Mesendoderm (in vitro differentiated cells): ENCODE results near the gene COL6A2.

ENCODE experiments used
- DNase-seq: peaks from one replicate; pipeline ENCODE4 v3.0.0; 2013
- H2AK5ac ChIP-seq: 2 replicates; pipeline ENCODE4 v1.6.1; 2013; ENCODE audit warnings: low read length, inconsistent platforms
- H2BK120ac ChIP-seq: 2 replicates; pipeline ENCODE4 v1.6.1; 2013; ENCODE audit warnings: low read depth, mild to moderate bottlenecking, low read length, moderate library complexity, mixed read lengths
- H2BK15ac ChIP-seq: replicated peaks from 2 replicates; pipeline ENCODE4 v1.6.1; 2013; ENCODE audit warnings: low read depth, mild to moderate bottlenecking, moderate library complexity
- H2BK5ac ChIP-seq: 2 replicates; pipeline ENCODE4 v1.6.1; 2013; ENCODE audit warnings: low read length, inconsistent platforms
- H3K18ac ChIP-seq: 2 replicates; pipeline ENCODE4 v1.6.1; 2013; ENCODE audit warnings: mild to moderate bottlenecking, low read length, mixed read lengths
- H3K23ac ChIP-seq: one replicate; pipeline ENCODE4 v1.6.1; 2013; ENCODE audit warnings: low read length
- H3K27ac ChIP-seq: 2 replicates; pipeline ENCODE4 v1.5.1; 2013; ENCODE audit warnings: low read depth, mild to moderate bottlenecking, inconsistent platforms, low read length, moderate library complexity
- H3K27me3 ChIP-seq: 2 replicates; pipeline ENCODE4 v1.6.1; 2013; ENCODE audit warnings: low read length, control low read depth, mild to moderate bottlenecking, inconsistent platforms; ENCODE audit not compliant: insufficient read depth, poor library complexity
- H3K36me3 ChIP-seq: 2 replicates; pipeline ENCODE4 v1.6.1; 2013; ENCODE audit warnings: low read length, inconsistent platforms; ENCODE audit not compliant: control insufficient read depth, insufficient read depth
- H3K4ac ChIP-seq: one replicate; pipeline ENCODE4 v1.6.1; 2013; ENCODE audit warnings: low read depth, mild to moderate bottlenecking, low read length, moderate library complexity
- H3K4me1 ChIP-seq: 2 replicates; pipeline ENCODE4 v1.6.1; 2013; ENCODE audit warnings: low read depth, low read length, inconsistent platforms; ENCODE audit not compliant: control insufficient read depth
- H3K4me2 ChIP-seq: 2 replicates; pipeline ENCODE4 v1.6.1; 2013; ENCODE audit warnings: low read length
- H3K4me3 ChIP-seq: 2 replicates; pipeline ENCODE4 v1.5.1; 2013; ENCODE audit warnings: mild to moderate bottlenecking, low read length
- H3K56ac ChIP-seq: one replicate; pipeline ENCODE4 v1.6.1; 2013; ENCODE audit warnings: low read length
- H3K79me1 ChIP-seq: 2 replicates; pipeline ENCODE4 v1.6.1; 2013; ENCODE audit warnings: low read length, inconsistent platforms
- H3K79me2 ChIP-seq: 2 replicates; pipeline ENCODE4 v1.6.1; 2013; ENCODE audit warnings: mild to moderate bottlenecking, low read length; ENCODE audit not compliant: control insufficient read depth, insufficient read depth
- H3K9ac ChIP-seq: 2 replicates; pipeline ENCODE4 v1.6.1; 2013; ENCODE audit warnings: low read length, inconsistent platforms
- H4K5ac ChIP-seq: one replicate; pipeline ENCODE4 v1.6.1; 2013; ENCODE audit warnings: low read length
- H4K8ac ChIP-seq: one replicate; pipeline ENCODE4 v1.6.1; 2013; ENCODE audit warnings: low read depth, mild to moderate bottlenecking, control low read depth, low read length, moderate library complexity
- WGBS: extraction: QIAGEN DNeasy Blood & Tissue Kit; methylation state at CpG from one replicate; pipeline ENCODE4 v1.1.7; 2013; ENCODE audit warnings: low lambda C conversion rate, missing lambda C conversion rate; ENCODE audit not compliant: insufficient coverage; ENCODE audit errors: extremely low coverage; 5-methylcytosine and 5-hydroxymethylcytosine counted together

Gene COL6A2

DNA sequence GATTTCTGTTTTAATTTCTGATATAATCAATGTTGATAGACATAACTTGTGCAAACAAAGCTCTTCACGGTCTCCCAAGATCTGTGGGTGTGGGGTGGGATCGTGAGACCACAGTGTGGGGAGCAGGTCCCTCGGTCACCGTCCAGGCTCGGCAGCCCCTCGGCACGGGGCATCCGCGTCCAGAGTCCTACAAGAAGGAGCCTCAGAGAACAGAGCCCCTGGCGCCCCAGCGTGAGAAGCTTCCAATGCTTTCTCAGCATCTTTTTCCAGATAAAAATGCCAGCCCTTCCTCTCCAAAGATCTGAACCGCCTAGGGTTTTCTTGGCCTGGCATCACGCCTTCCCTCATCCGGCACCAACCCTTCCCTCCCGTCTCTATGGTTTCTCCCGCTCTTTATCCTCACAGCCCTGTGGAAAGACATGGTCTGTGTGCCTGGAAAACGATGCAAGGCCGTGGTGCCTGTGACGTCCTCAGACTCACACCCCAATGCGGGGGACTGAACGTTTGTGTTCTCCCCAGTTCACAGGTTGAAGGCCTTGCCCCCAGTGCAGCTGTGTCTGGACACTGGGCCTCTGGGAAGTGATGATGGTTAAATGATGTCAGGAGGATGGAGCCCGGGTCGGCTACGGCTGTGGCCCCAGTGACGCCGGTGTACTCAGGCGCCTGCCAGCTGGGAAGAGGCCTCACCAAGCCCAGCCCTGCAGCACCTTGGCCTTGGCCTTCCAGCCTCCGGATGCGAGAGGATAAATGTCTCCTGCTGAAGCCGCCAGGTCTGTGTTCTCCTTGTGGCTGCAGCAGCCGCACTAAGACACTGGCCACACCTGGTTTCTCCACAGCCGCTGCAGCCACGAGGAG is 45.9 kb upstream of the COL6A2 start:
- Histone ChIP-seq H3K9ac (no peak overlapping the region), H2BK5ac (no peak overlapping the region), H2AK5ac (no peak overlapping the region), H3K4me2 (no peak overlapping the region), H3K18ac (no peak overlapping the region), H3K36me3 (no peaks in the 10 kb centered on the region), H2BK120ac (no peak overlapping the region), H3K27me3 (no peaks in the 10 kb centered on the region), H3K4me3 (no peak overlapping the region), H3K79me1 (no peaks in the 10 kb centered on the region), H2BK15ac (no peak overlapping the region), H3K4ac (no peak overlapping the region), H3K23ac (no peak overlapping the region), H3K27ac (no peak overlapping the region), H3K4me1 (peaks cover 8% of the 10 kb centered on the region), H3K79me2 (no peaks in the 10 kb centered on the region), H4K5ac (no peak overlapping the region), H4K8ac (no peak overlapping the region), H3K56ac (no peak overlapping the region)
- no CpG with 5 or more reads among the region's 33 CpGs for WGBS
- DNase-seq = no peak

- H3K56ac ChIP-seq = peak overlapping the region; percentile 37
- no peak overlapping the region for H2BK120ac ChIP-seq
- no peak overlapping the region for H2BK5ac ChIP-seq
- H2AK5ac ChIP-seq = no peak overlapping the region
- H3K27ac ChIP-seq = no peak overlapping the region
- WGBS = no CpG with 5 or more reads among the region's 31 CpGs
- no peak overlapping the region for H3K4ac ChIP-seq
- no peaks in the 10 kb centered on the region for H3K27me3 ChIP-seq
- no peak overlapping the region for H3K23ac ChIP-seq
- no peak overlapping the region for H4K5ac ChIP-seq
- H2BK15ac ChIP-seq = no peak overlapping the region
- no peaks in the 10 kb centered on the region for H3K79me2 ChIP-seq
- peaks cover 8% of the 10 kb centered on the region for H3K4me1 ChIP-seq
- H3K4me3 ChIP-seq = no peak overlapping the region
- H3K18ac ChIP-seq = no peak overlapping the region
- no peaks in the 10 kb centered on the region for H3K36me3 ChIP-seq
- H4K8ac ChIP-seq = no peak overlapping the region
- H3K9ac ChIP-seq = no peak overlapping the region
- H3K4me2 ChIP-seq = no peak overlapping the region
- H3K79me1 ChIP-seq = no peaks in the 10 kb centered on the region
- DNase-seq = peak; percentile 49
These were observed 44.9 kb upstream of the COL6A2 start for GRCh38 chr21:46052703-46053651.

- Histone ChIP-seq H2AK5ac (no peak overlapping the region), H3K4ac (no peak overlapping the region), H3K4me1 (peaks cover 6% of the 10 kb centered on the region), H3K4me2 (no peak overlapping the region), H3K9ac (no peak overlapping the region), H3K79me1 (no peaks in the 10 kb centered on the region), H3K4me3 (no peak overlapping the region), H4K8ac (no peak overlapping the region), H3K27ac (no peak overlapping the region), H3K18ac (no peak overlapping the region), H4K5ac (no peak overlapping the region), H3K79me2 (no peaks in the 10 kb centered on the region), H3K27me3 (no peaks in the 10 kb centered on the region), H2BK15ac (no peak overlapping the region), H3K36me3 (no peaks in the 10 kb centered on the region), H2BK5ac (no peak overlapping the region), H3K23ac (no peak overlapping the region), H2BK120ac (no peak overlapping the region), H3K56ac (no peak overlapping the region)
- no CpG with 5 or more reads among the region's 10 CpGs for WGBS
- DNase-seq = no peak
These were observed 43.9 kb upstream of the COL6A2 start for GRCh38 chr21:46054031-46054430.

DNA sequence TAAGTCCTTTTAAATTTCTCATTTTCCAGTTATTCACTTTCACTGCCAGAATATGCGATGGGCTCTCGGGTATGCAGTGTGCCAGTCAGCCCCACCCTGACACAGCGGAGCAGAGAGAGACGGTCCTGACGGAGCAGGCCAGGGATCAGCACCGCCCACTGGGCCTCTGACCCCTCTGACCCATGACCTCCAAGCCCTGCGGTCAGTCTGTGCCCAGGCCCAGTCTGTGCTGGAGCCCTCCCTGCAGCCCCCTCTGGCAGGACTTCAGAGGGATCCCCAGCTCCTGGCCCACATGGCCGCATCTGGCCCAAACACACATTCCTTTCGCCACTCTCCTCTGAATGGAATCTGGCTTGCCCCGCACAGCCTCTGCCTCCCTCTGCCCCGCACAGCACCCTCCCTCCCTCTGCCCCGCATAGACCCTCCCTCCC is 43.4 kb upstream of the COL6A2 start:
- no peaks in the 10 kb centered on the region for H3K79me2 ChIP-seq
- DNase-seq = peak; percentile 34
- no peaks in the 10 kb centered on the region for H3K36me3 ChIP-seq
- no CpG with 5 or more reads among the region's 12 CpGs for WGBS
- H2BK15ac ChIP-seq = no peak overlapping the region
- H4K5ac ChIP-seq = no peak overlapping the region
- H3K27ac ChIP-seq = no peak overlapping the region
- no peak overlapping the region for H3K18ac ChIP-seq
- no peak overlapping the region for H3K9ac ChIP-seq
- H3K4me3 ChIP-seq = no peak overlapping the region
- H3K79me1 ChIP-seq = no peaks in the 10 kb centered on the region
- H2BK5ac ChIP-seq = no peak overlapping the region
- no peak overlapping the region for H3K23ac ChIP-seq
- H3K27me3 ChIP-seq = no peaks in the 10 kb centered on the region
- H3K4me1 ChIP-seq = peaks cover 3% of the 10 kb centered on the region
- no peak overlapping the region for H3K4ac ChIP-seq
- no peak overlapping the region for H3K4me2 ChIP-seq
- H4K8ac ChIP-seq = no peak overlapping the region
- no peak overlapping the region for H2AK5ac ChIP-seq
- peak overlapping the region; percentile 2 for H3K56ac ChIP-seq
- no peak overlapping the region for H2BK120ac ChIP-seq

GRCh38 chr21:46055863-46056281 is 42.0 kb upstream of the COL6A2 start:
- Histone ChIP-seq H4K8ac (no peak overlapping the region), H2BK15ac (no peak overlapping the region), H3K27ac (no peak overlapping the region), H2AK5ac (no peak overlapping the region), H3K79me2 (no peaks in the 10 kb centered on the region), H3K4me3 (no peak overlapping the region), H3K56ac (no peak overlapping the region), H3K4ac (no peak overlapping the region), H3K79me1 (no peaks in the 10 kb centered on the region), H3K9ac (no peak overlapping the region), H3K4me1 (no peaks in the 10 kb centered on the region), H3K18ac (no peak overlapping the region), H3K36me3 (no peaks in the 10 kb centered on the region), H3K23ac (no peak overlapping the region), H4K5ac (no peak overlapping the region), H3K27me3 (no peaks in the 10 kb centered on the region), H2BK5ac (no peak overlapping the region), H3K4me2 (no peak overlapping the region), H2BK120ac (no peak overlapping the region)
- no peak for DNase-seq
- no CpG with 5 or more reads among the region's 23 CpGs for WGBS
